HepG2 (cell line): Measurements from ENCODE around the gene NOS1AP.

Experiments
- CTCF ChIP-seq: sonication (generic); formaldehyde crosslinking; IDR thresholded peaks from 2 replicates; pipeline ENCODE4 v1.5.0; 2020; ENCODE audit warnings: mild to moderate bottlenecking, missing genetic modification reagents, moderate library complexity
- FOXM1 ChIP-seq: sonication (generic); formaldehyde crosslinking; IDR thresholded peaks from 2 replicates; pipeline ENCODE4 v1.5.0; 2020; ENCODE audit warnings: missing genetic modification reagents
- GLI4 ChIP-seq: sonication (generic); formaldehyde crosslinking; IDR thresholded peaks from 2 replicates; pipeline ENCODE4 v1.5.1; 2020; ENCODE audit warnings: missing genetic modification reagents, mild to moderate bottlenecking, moderate library complexity, borderline replicate concordance
- IKZF5 ChIP-seq: IDR thresholded peaks from 2 replicates; pipeline ENCODE4 v1.6.1; 2018; ENCODE audit warnings: missing genetic modification reagents, mild to moderate bottlenecking, missing compliant biosample characterization
- MYC ChIP-seq: sonication (generic); formaldehyde crosslinking; IDR thresholded peaks from 2 replicates; pipeline ENCODE4 v1.9.0; 2021; ENCODE audit warnings: missing genetic modification reagents, borderline replicate concordance
- NR2C2 ChIP-seq: sonication (generic); formaldehyde crosslinking; IDR thresholded peaks from 2 replicates; pipeline ENCODE4 v1.4.0; 2020; ENCODE audit warnings: missing genetic modification reagents, mild to moderate bottlenecking, moderate library complexity, borderline replicate concordance
- PRPF4 ChIP-seq: fragments of 200-400 bp; formaldehyde crosslinking; IDR thresholded peaks from 2 replicates; pipeline ENCODE4 v1.6.1; 2016; ENCODE audit warnings: low read length, low read depth; ENCODE audit not compliant: poor library complexity, severe bottlenecking
- THRA ChIP-seq: sonication (generic); formaldehyde crosslinking; IDR thresholded peaks from 2 replicates; pipeline ENCODE4 v1.4.0; 2020; ENCODE audit warnings: missing genetic modification reagents, borderline replicate concordance
- ZNF232 ChIP-seq: sonication (generic); formaldehyde crosslinking; IDR thresholded peaks from 2 replicates; pipeline ENCODE4 v1.4.0; 2020; ENCODE audit warnings: missing genetic modification reagents, borderline replicate concordance
- ZNF484 ChIP-seq: sonication (generic); formaldehyde crosslinking; IDR thresholded peaks from 2 replicates; pipeline ENCODE4 v1.5.1; 2020; ENCODE audit warnings: mild to moderate bottlenecking, low read depth, missing genetic modification reagents, borderline replicate concordance
- ZNF512B ChIP-seq: sonication (generic); formaldehyde crosslinking; IDR thresholded peaks from 2 replicates; pipeline ENCODE4 v1.5.1; 2020; ENCODE audit warnings: missing genetic modification reagents, mild to moderate bottlenecking, borderline replicate concordance
- ZNF619 ChIP-seq: sonication (generic); formaldehyde crosslinking; IDR thresholded peaks from 2 replicates; pipeline ENCODE4 v1.4.0; 2020; ENCODE audit warnings: mild to moderate bottlenecking, missing genetic modification reagents

GRCh38 chr1:162087574-162087973 is 18.1 kb downstream of the NOS1AP start:
- no peak for TF ChIP-seq ZNF512B (CRISPR knock-in tag)
- no peak for TF ChIP-seq MYC (CRISPR knock-in tag)
- TF ChIP-seq ZNF484 = no peak
- TF ChIP-seq NR2C2 (CRISPR knock-in tag) = no peak
- TF ChIP-seq THRA = no peak
- TF ChIP-seq CTCF (CRISPR knock-in tag) = no peak
- TF ChIP-seq GLI4 (CRISPR knock-in tag) = no peak
- TF ChIP-seq FOXM1 (CRISPR knock-in tag) = no peak
- no peak for TF ChIP-seq ZNF619 (CRISPR knock-in tag)
- TF ChIP-seq ZNF232 (CRISPR knock-in tag) = no peak
- no peak for TF ChIP-seq IKZF5 (CRISPR knock-in tag)
- TF ChIP-seq PRPF4 = no peak
